GM12875 (cell line): ENCODE results near the gene ITPR1.

ENCODE experiments used
- H3K4me3 ChIP-seq: one replicate; pipeline ENCODE4 v1.5.1; 2011; ENCODE audit warnings: low read depth, low read length, control low read depth
- CTCF ChIP-seq: IDR thresholded peaks from 2 replicates; pipeline ENCODE4 v1.5.1; 2011; ENCODE audit warnings: low read depth, mild to moderate bottlenecking, control low read depth, inconsistent platforms, low read length, moderate library complexity, borderline replicate concordance; ENCODE audit not compliant: insufficient read depth

Gene ITPR1

DNA sequence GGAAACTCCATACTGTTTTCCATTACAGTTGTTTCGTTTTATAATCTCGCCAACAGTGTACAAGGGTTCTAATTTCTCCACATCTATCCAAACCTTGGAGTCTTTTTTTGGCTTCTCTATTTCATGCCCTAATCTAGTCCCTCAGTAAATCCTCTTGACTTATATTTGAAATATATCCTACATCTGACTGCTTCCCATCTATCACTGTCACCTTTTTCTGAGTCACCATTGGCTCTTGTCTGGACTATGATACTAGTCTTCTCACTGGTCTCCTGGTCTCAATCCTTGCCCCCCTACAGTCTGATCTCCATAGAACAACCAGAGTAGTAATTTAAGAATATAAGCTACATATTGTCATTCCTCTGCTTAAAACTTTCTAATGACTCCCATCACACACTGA, 80.0 kb downstream of the ITPR1 start:
- no peak for TF ChIP-seq CTCF
- no peak overlapping the region for H3K4me3 ChIP-seq

- no peak for TF ChIP-seq CTCF
- no peak overlapping the region for H3K4me3 ChIP-seq
Observed at GRCh38 chr3:4574426-4574965, 81.3 kb downstream of the ITPR1 start.

DNA sequence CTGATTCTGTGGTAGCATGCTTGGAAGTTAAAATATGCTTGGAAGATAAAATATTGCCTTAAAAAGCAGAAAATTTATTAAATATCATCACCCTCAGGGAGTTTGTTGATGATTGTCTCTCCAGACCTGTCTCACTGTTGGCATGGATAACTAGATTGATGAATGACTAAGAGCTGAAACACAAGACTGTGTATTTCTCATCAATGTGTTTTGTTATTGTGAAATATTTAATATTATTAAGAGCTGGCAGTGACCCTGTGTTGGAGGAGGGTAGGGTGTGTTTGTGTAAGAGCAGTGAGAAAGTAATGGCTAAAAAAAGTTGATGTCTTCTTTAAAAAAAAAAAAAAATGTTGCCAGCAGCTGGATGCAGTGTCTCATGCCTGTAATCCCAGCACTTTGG, 82.2 kb downstream of the ITPR1 start:
- TF ChIP-seq CTCF, result no peak
- H3K4me3 ChIP-seq, result no peak overlapping the region

DNA sequence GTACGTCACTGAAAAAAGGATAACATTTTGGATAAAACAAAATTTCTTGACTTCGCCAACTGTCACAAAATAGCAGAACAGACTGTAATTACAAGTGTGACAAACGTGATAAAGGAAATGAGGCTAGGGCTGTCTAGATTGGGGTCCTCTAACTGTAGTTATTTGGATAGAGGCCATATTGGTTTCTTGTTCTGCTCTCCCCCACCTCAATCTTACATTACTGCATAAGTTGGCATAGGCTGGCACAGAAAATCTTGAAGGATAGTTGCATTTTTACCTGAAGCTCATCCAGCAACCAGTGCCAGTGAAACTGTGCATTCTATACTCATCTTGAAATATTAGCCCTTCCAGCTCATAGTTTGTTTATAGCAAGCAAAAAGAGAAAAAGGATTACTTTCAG, 84.6 kb downstream of the ITPR1 start:
- TF ChIP-seq CTCF, result no peak
- H3K4me3 ChIP-seq, result no peak overlapping the region

GRCh38 chr3:4580346-4581123, 87.4 kb downstream of the ITPR1 start:
- no peak overlapping the region for H3K4me3 ChIP-seq
- TF ChIP-seq CTCF, result no peak

GRCh38 chr3:4581124-4581424, 87.9 kb downstream of the ITPR1 start:
- no peak for TF ChIP-seq CTCF
- no peak overlapping the region for H3K4me3 ChIP-seq

DNA sequence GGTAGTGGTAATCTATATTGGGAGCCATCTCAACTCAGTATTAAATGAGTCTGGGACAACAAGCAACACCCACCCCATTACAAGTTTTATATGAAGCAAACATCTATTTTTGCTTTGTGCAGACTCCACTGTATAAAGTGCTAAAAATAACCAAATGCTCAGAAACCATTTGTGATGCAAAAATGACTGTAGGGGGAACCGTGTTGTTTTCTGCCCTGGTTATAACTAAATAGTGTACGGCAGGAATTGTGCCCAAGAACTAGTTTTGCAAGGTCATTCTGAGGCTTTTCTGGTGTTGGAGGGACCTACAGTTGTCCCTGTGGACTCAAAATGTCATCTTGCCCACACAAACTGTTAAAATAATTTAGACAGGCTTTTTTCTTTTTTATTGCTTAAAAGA, 88.3 kb downstream of the ITPR1 start:
- H3K4me3 ChIP-seq, result no peak overlapping the region
- no peak for TF ChIP-seq CTCF
